Testis (tissue), 3 donors: Measurements from ENCODE around the gene CD63. TPM values are rescaled to one million over a fixed set of nuclear protein-coding genes. Genes with fewer than 3 reads are reported as not detected.

Experiments
- DNase-seq: peaks from one replicate; pipeline ENCODE4 v3.0.0-alpha.2; 2019
- H3K27ac ChIP-seq, 2 donors: fragments of 200-600 bp; sonication (generic); one replicate each; pipeline ENCODE4 v1.5.1; 2019
- H3K27me3 ChIP-seq: fragments of 200-600 bp; sonication (generic); one replicate; pipeline ENCODE4 v1.5.1; 2019
- H3K36me3 ChIP-seq: fragments of 200-600 bp; sonication (generic); one replicate; pipeline ENCODE4 v1.5.1; 2017; ENCODE audit warnings: low read depth; ENCODE audit errors: missing control alignments
- H3K4me1 ChIP-seq: fragments of 200-600 bp; sonication (generic); one replicate; pipeline ENCODE4 v1.5.1; 2019
- H3K4me3 ChIP-seq, 2 donors: fragments of 200-600 bp; sonication (generic); one replicate each; pipeline ENCODE4 v1.5.1; 2017 to 2019
- H3K9me3 ChIP-seq: fragments of 200-600 bp; sonication (generic); one replicate; pipeline ENCODE4 v1.5.1; 2017
- CTCF ChIP-seq, 3 experiments: fragments of 450-650 bp in 2 of 3; fragments of 200-600 bp in 1 of 3; sonication (generic) in 1 of 3; IDR thresholded peaks; one replicate each; pipeline ENCODE4 v1.5.1; 2016 to 2019; ENCODE audit warnings: antibody characterized with exemption in 3 of 3, mild to moderate bottlenecking in 2 of 3, moderate library complexity in 1 of 3
- POLR2A ChIP-seq: fragments of 450-650 bp; IDR thresholded peaks from one replicate; pipeline ENCODE4 v1.6.1; 2017; ENCODE audit warnings: antibody characterized with exemption, mild to moderate bottlenecking, moderate library complexity
- WGBS, 2 donors: methylation state at CpG; one replicate each; pipeline ENCODE4 v1.1.5; 2018; 5-methylcytosine and 5-hydroxymethylcytosine counted together
- intact Hi-C: fragments of 100-400 bp; cut with DNase I; formaldehyde crosslinking; loops from one replicate; pipeline ENCODE4 v1.15.1; 2023; ENCODE audit warnings: low total_unique reads
- polyA plus RNA-seq: library from polyadenylated mRNA; stranded (reverse); fragments of 350-450 nt; fragmentation: Illumina TruSeq; extraction: RNeasy Lipid Tissue Mini Kit (QIAGEN cat#74804); gene quantifications from one replicate; pipeline ENCODE4 v1.2.3, GENCODE V29; 2014; ENCODE audit warnings: low read depth, low replicate concordance; ENCODE audit not compliant: insufficient read depth
- total RNA-seq, 2 donors: library from RNA; depleted of rRNA; stranded (reverse); fragments of >200 nt; gene quantifications; one replicate each; pipeline ENCODE4 v1.2.3, GENCODE V29; 2016

The CD63 gene
- total and polyA plus RNA-seq, 3 donors from 2014 or later: 600 to 668 (median 655) TPM

GRCh38 chr12:55745361-55746173, 16.8 kb upstream of the CD63 start:
- H3K27ac ChIP-seq: peak overlapping the region; percentile 39 to 55
- no peak overlapping the region for H3K4me3 ChIP-seq
- H3K4me1 ChIP-seq: peaks cover 24% of the 10 kb centered on the region
- H3K27me3 ChIP-seq: no peaks in the 10 kb centered on the region
- no peaks in the 10 kb centered on the region for H3K9me3 ChIP-seq
- H3K36me3 ChIP-seq: no peaks in the 10 kb centered on the region
- 16 to 24% methylated on average over 13 of the region's 13 CpGs for WGBS, 2 donors
- TF ChIP-seq CTCF (IDR thresholded peaks at IDR 0.05) (no peak), POLR2A (no peak)
- no peak for DNase-seq
- intact Hi-C loops: loop anchor here (10.0 kb wide), 1 partner anchor 189 kb away; the partner anchor contains the start of gene DGKA

GRCh38 chr12:55744340-55745030, 15.7 kb upstream of the CD63 start:
- peak overlapping the region; percentile 53 to 68 for H3K4me3 ChIP-seq
- H3K4me1 ChIP-seq: peaks cover 24% of the 10 kb centered on the region
- H3K27me3 ChIP-seq: no peaks in the 10 kb centered on the region
- intact Hi-C loops: loop anchor here (10.0 kb wide), 1 partner anchor 190 kb away; the partner anchor contains the start of gene DGKA
- H3K9me3 ChIP-seq: no peaks in the 10 kb centered on the region
- 16 to 22% methylated on average over 11 of the region's 11 CpGs for WGBS, 2 donors
- TF ChIP-seq CTCF (IDR thresholded peaks at IDR 0.05) (no peak), POLR2A (no peak)
- no peaks in the 10 kb centered on the region for H3K36me3 ChIP-seq
- H3K27ac ChIP-seq: peak overlapping the region in 1 of 2 donors; percentile 53
- DNase-seq: no peak

GRCh38 chr12:55743406-55744339, 14.9 kb upstream of the CD63 start:
- WGBS, 2 donors: 0 to 1% methylated on average over 15 to 36 of the region's 73 CpGs
- intact Hi-C loops: loop anchor here (10.0 kb wide), 1 partner anchor 191 kb away; the partner anchor contains the start of gene DGKA
- peak; percentile 69 for DNase-seq
- TF ChIP-seq POLR2A (no peak), CTCF (IDR thresholded peaks at IDR 0.05) (no peak)
- peaks cover 24% of the 10 kb centered on the region for H3K4me1 ChIP-seq
- peak overlapping the region; percentile 53 to 68 for H3K4me3 ChIP-seq
- H3K27me3 ChIP-seq: no peaks in the 10 kb centered on the region
- no peaks in the 10 kb centered on the region for H3K9me3 ChIP-seq
- peak overlapping the region in 1 of 2 donors; percentile 53 for H3K27ac ChIP-seq
- H3K36me3 ChIP-seq: no peaks in the 10 kb centered on the region

GRCh38 chr12:55742719-55743405, 14.1 kb upstream of the CD63 start, which contains the start of gene GDF11:
Gene GDF11 (plus strand): TSS chr12:55743122. CDS start chr12:55743317, 195 bp downstream.
- peak; percentile 87 for DNase-seq
- intact Hi-C loops: loop anchor here (10.0 kb wide), 1 partner anchor 192 kb away; the partner anchor contains the start of gene DGKA
- Histone ChIP-seq H3K27me3 (no peaks in the 10 kb centered on the region), H3K27ac (peak within 1 kb of the TSS; percentile 44 to 53), H3K9me3 (no peaks in the 10 kb centered on the region), H3K4me1 (peaks cover 28% of the 10 kb centered on the region), H3K4me3 (peak within 1 kb of the TSS; percentile 53 to 68), H3K36me3 (no peaks in the 10 kb centered on the region)
- 0 to 1% methylated on average over 16 to 25 of the region's 53 CpGs for WGBS, 2 donors
- TF ChIP-seq CTCF (IDR thresholded peaks at IDR 0.05) (no peak), POLR2A (no peak)
